Colonic mucosa (tissue), 4 donors: ENCODE data around the gene OLFML2B. TPM values are rescaled to one million over a fixed set of nuclear protein-coding genes. Genes with fewer than 3 reads are reported as not detected.

Experiments
- DNase-seq: peaks from one replicate; pipeline ENCODE4 v3.0.0-alpha.2; 2020
- H3K27ac ChIP-seq: fragments of 200-600 bp; one replicate; pipeline ENCODE4 v1.8.0; 2021
- H3K27me3 ChIP-seq: fragments of 200-600 bp; one replicate; pipeline ENCODE4 v1.8.0; 2021
- H3K36me3 ChIP-seq: fragments of 200-600 bp; one replicate; pipeline ENCODE4 v1.8.0; 2021
- H3K4me1 ChIP-seq: fragments of 200-600 bp; one replicate; pipeline ENCODE4 v1.8.0; 2021; ENCODE audit warnings: mild to moderate bottlenecking
- H3K4me3 ChIP-seq: fragments of 200-600 bp; one replicate; pipeline ENCODE4 v1.8.0; 2021
- H3K9ac ChIP-seq, 2 donors: one replicate each; pipeline ENCODE4 v1.7.0; 2013; ENCODE audit warnings: control low read depth in 2 of 2, low read depth in 2 of 2, low read length in 2 of 2
- H3K9me3 ChIP-seq: fragments of 200-600 bp; one replicate; pipeline ENCODE4 v1.8.0; 2021
- intact Hi-C: fragments of 100-400 bp; cut with DNase I; formaldehyde crosslinking; loops from one replicate; pipeline ENCODE4 v1.14.1; 2022
- total RNA-seq, 2 donors: library from RNA; stranded (reverse); fragmentation: NEBNext Ultra II Directional in 1 of 2; extraction: Animal tissue kit (Norgen Biotek cat#: 25700) in 1 of 2; gene quantifications; one replicate each; pipeline ENCODE4 v1.2.1, GENCODE V29; 2021
- TF ChIP-seq, protein P1 (sequence below): fragments of 200-600 bp; IDR thresholded peaks from one replicate; pipeline ENCODE4 v1.8.0; 2022; ENCODE audit warnings: antibody characterized with exemption, mild to moderate bottlenecking
- donor health status: healthy.
- donor health status: DM: no; HTN: no; CAD: no.
- donor health status: DM: no; HTN: no; CAD: no.

Gene OLFML2B
- total RNA-seq, 2 donors from 2014 or later: 0.57 to 5.2 TPM

DNA sequence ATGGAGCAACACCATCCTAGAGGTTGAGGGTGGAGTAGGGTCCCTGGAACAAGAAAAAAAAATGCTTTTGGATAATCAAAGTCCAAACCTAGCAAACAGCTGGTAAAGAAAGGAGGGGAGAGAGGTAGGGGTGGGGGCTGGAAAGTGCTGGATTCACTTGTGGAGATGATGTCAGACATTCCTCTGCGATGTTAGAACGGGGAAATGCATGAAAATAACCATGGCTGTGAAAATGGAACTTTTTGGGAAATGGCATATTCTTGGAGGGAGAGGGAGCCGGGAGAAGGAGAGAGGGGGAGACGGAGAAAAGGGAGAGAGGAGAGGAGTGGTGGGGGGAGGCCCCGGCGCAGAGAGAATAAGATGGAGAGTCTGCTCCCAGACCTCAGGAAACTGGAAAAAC lies 53.6 kb downstream of the OLFML2B start:
- intact Hi-C loops: no loop called here
- H3K9me3 ChIP-seq: no peaks in the 10 kb centered on the region
- H3K4me1 ChIP-seq: no peaks in the 10 kb centered on the region
- H3K27ac ChIP-seq: no peak overlapping the region
- DNase-seq: no peak
- no peaks in the 10 kb centered on the region for H3K27me3 ChIP-seq
- H3K36me3 ChIP-seq: no peaks in the 10 kb centered on the region
- no peak overlapping the region for H3K4me3 ChIP-seq
- TF ChIP-seq, protein P1, sequence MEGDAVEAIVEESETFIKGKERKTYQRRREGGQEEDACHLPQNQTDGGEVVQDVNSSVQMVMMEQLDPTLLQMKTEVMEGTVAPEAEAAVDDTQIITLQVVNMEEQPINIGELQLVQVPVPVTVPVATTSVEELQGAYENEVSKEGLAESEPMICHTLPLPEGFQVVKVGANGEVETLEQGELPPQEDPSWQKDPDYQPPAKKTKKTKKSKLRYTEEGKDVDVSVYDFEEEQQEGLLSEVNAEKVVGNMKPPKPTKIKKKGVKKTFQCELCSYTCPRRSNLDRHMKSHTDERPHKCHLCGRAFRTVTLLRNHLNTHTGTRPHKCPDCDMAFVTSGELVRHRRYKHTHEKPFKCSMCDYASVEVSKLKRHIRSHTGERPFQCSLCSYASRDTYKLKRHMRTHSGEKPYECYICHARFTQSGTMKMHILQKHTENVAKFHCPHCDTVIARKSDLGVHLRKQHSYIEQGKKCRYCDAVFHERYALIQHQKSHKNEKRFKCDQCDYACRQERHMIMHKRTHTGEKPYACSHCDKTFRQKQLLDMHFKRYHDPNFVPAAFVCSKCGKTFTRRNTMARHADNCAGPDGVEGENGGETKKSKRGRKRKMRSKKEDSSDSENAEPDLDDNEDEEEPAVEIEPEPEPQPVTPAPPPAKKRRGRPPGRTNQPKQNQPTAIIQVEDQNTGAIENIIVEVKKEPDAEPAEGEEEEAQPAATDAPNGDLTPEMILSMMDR: no peak
- H3K9ac ChIP-seq: no peak overlapping the region

DNA sequence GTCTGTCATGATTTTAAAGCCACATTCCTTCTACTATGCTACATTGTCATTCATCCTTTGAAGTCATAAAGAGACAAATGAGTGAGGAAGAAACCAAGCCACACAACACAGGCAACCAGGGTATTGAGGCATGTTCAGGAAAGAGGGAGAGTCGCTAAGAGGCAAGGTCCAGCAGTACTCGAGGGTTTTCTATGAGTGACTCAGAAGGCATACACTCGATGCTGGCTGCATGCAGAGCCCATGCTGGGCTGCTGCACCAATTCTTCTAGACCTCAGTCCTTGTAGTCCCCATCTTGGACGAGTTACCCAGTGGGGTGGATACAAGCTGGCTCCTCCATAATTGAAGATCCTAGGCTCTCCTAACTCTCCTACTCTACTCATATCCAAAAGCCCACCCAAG lies 57.6 kb downstream of the OLFML2B start:
- DNase-seq: no peak
- Histone ChIP-seq H3K27ac (no peak overlapping the region), H3K9ac (no peak overlapping the region), H3K4me1 (no peaks in the 10 kb centered on the region), H3K36me3 (no peaks in the 10 kb centered on the region), H3K4me3 (no peak overlapping the region), H3K9me3 (no peaks in the 10 kb centered on the region), H3K27me3 (no peaks in the 10 kb centered on the region)
- intact Hi-C loops: no loop called here
- TF ChIP-seq, protein P1: no peak

DNA sequence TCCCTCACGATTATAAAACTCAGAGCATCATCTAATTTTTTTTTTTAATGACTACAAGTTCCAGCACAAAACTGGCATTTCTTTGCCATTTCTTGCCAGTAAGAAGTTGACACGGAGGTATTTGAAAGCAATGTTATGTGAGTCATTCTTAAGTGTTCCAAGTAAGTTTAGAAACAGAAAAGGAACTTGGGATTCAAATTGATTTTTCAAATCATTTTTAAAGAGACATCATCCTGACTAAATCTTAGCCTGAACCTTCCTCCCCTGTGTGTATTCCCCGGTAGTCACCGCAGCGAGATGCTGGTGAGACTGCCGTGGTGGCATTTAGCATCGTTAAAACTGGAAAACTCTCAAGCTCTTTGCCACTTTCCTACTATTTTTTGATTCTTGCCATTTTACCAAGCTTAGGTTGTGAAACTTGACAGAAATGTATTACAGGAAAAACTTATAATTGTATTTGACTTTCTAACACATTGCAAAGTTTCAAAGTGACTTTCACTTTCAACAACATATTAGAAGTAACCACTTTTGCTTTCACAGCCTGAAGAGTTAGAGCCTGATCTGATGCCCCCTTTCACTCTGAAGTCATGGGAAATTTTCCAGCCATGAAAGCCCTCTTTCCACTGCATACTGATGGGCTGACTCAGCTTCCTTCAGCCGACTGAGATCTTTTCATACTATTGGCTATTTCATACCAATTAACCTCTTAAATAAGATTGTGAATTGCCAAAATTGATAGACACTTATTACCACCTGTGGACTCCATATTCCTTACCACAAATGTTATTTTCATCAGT lies 61.4 kb downstream of the OLFML2B start:
- intact Hi-C loops: no loop called here
- DNase-seq: no peak
- Histone ChIP-seq H3K36me3 (no peaks in the 10 kb centered on the region), H3K4me3 (no peak overlapping the region), H3K9me3 (no peaks in the 10 kb centered on the region), H3K27me3 (no peaks in the 10 kb centered on the region), H3K4me1 (no peaks in the 10 kb centered on the region), H3K9ac (no peak overlapping the region), H3K27ac (no peak overlapping the region)
- TF ChIP-seq, protein P1: no peak

DNA sequence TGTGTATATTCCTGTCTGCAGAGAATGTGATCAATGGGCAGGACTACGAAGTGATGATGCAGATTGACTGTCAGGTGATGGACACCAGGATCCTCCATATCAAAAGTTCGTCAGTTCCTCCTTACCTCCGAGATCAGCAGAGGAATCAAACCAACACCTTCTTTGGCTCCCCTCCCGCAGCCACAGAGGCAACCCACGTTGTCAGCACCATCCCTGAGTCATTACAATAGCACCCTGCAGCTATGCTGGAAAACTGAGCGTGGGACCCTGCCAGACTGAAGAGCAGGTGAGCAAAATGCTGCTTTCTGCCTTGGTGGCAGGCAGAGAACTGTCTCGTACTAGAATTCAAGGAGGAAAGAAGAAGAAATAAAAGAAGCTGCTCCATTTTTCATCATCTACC lies 65.2 kb downstream of the OLFML2B start:
- TF ChIP-seq, protein P1: no peak

DNA sequence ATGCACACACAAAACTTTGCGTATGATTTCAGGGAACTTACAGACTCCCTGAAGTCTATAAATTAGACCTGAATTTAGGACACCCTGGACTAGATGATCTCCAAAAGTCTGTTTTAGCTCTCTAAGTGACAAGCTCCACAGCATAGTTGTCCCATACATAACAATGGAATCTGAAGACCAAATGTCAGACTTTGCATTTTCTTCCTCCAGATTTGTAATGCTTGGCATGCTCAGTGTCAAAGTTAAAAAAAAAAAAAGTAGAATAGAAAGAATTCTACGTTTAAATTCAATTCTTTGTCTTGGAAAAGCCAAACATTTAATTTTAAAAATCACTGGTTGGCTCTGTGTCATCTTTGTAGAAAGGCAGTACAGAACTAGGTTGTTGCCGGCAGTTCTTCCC lies 66.7 kb downstream of the OLFML2B start:
- H3K36me3 ChIP-seq: no peaks in the 10 kb centered on the region
- H3K4me1 ChIP-seq: no peaks in the 10 kb centered on the region
- TF ChIP-seq, protein P1: no peak
- H3K27me3 ChIP-seq: no peaks in the 10 kb centered on the region
- H3K9me3 ChIP-seq: no peaks in the 10 kb centered on the region
- H3K27ac ChIP-seq: no peak overlapping the region
- intact Hi-C loops: no loop called here
- no peak overlapping the region for H3K9ac ChIP-seq
- H3K4me3 ChIP-seq: no peak overlapping the region
- no peak for DNase-seq

More for the DNA sequence above, 65.2 kb downstream of the OLFML2B start:
- no peaks in the 10 kb centered on the region for H3K27me3 ChIP-seq
- H3K27ac ChIP-seq: no peak overlapping the region
- H3K36me3 ChIP-seq: no peaks in the 10 kb centered on the region
- no peak for DNase-seq
- no peaks in the 10 kb centered on the region for H3K4me1 ChIP-seq
- no peak overlapping the region for H3K4me3 ChIP-seq
- no peak overlapping the region for H3K9ac ChIP-seq
- H3K9me3 ChIP-seq: no peaks in the 10 kb centered on the region
- intact Hi-C loops: no loop called here
